HEK293 (cell line): Measurements from ENCODE around the gene UBAP2.

Source experiments
- ATF2 ChIP-seq: fragments of 450-650 bp; formaldehyde crosslinking; IDR thresholded peaks from 2 replicates; pipeline ENCODE4 v1.5.1; 2016; ENCODE audit warnings: missing biosample characterization, missing genetic modification characterization, low read depth
- CTCF ChIP-seq: fragments of 450-650 bp; formaldehyde crosslinking; IDR thresholded peaks from 2 replicates; pipeline ENCODE4 v1.5.1; 2016; ENCODE audit warnings: missing biosample characterization, missing genetic modification characterization
- WT1 ChIP-seq: fragments of 450-650 bp; formaldehyde crosslinking; IDR thresholded peaks from 2 replicates; pipeline ENCODE4 v1.5.1; 2016; ENCODE audit warnings: missing biosample characterization, missing genetic modification characterization
- ZBTB26 ChIP-seq: fragments of 450-650 bp; formaldehyde crosslinking; optimal IDR thresholded peaks from 2 replicates; pipeline ENCODE3; 2016; ENCODE audit warnings: missing biosample characterization, mild to moderate bottlenecking, missing genetic modification characterization
- ZBTB49 ChIP-seq: fragments of 450-650 bp; formaldehyde crosslinking; IDR thresholded peaks from 2 replicates; pipeline ENCODE4 v1.5.1; 2016; ENCODE audit warnings: missing biosample characterization, missing genetic modification characterization, low read depth

GRCh38 chr9:33964086-33964768, 84.5 kb downstream of the UBAP2 start:
- TF ChIP-seq ZBTB26 (tag by site-specific recombination) = no peak
- no peak for TF ChIP-seq CTCF (tag by site-specific recombination)
- no peak for TF ChIP-seq WT1 (tag by site-specific recombination)
- TF ChIP-seq ZBTB49 (tag by site-specific recombination) = no peak
- TF ChIP-seq ATF2 (tag by site-specific recombination) = no peak
